Spleen (tissue), 11 donors: Measurements from ENCODE around the gene B4GALNT4. TPM values are rescaled to one million over a fixed set of nuclear protein-coding genes. Genes with fewer than 3 reads are reported as not detected.
A peak's percentile ranks its signal among the peaks of the same experiment; 100 is the strongest.

Experiments
- DNase-seq: peaks from one replicate; pipeline ENCODE4 v3.0.0-alpha.2; 2020
- H3K27ac ChIP-seq, 8 donors: fragments of 200-600 bp; sonication (generic) in 7 of 8; 1 replicate in 4 of 8; 2 replicates in 4 of 8; pipeline versions ENCODE4 v1.5.0 to v1.8.0; 2016 to 2021; ENCODE audit warnings: inconsistent platforms in 4 of 8, mild to moderate bottlenecking in 4 of 8, moderate library complexity in 1 of 8
- H3K27me3 ChIP-seq, 7 donors: fragments of 200-600 bp; sonication (generic) in 6 of 7; replicated peaks in 1 of 7; 1 replicate in 4 of 7; 2 replicates in 3 of 7; pipeline versions ENCODE4 v1.5.0 to v1.8.0; 2016 to 2021; ENCODE audit warnings: inconsistent platforms in 3 of 7, mild to moderate bottlenecking in 1 of 7
- H3K36me3 ChIP-seq, 6 donors: fragments of 200-600 bp; sonication (generic) in 5 of 6; 1 replicate in 4 of 6; 2 replicates in 2 of 6; pipeline versions ENCODE4 v1.5.0 to v1.8.0; 2016 to 2021; ENCODE audit warnings: inconsistent platforms in 2 of 6
- H3K4me1 ChIP-seq, 6 donors: fragments of 200-600 bp; sonication (generic) in 5 of 6; 1 replicate in 3 of 6; 2 replicates in 3 of 6; pipeline versions ENCODE4 v1.5.0 to v1.8.0; 2016 to 2021; ENCODE audit warnings: inconsistent platforms in 3 of 6
- H3K4me3 ChIP-seq, 8 donors: fragments of 200-600 bp; sonication (generic) in 7 of 8; 1 replicate in 4 of 8; 2 replicates in 4 of 8; pipeline versions ENCODE4 v1.5.0 to v1.8.0; 2016 to 2021; ENCODE audit warnings: inconsistent platforms in 4 of 8, mild to moderate bottlenecking in 4 of 8, moderate library complexity in 2 of 8
- H3K9me3 ChIP-seq, 8 donors: fragments of 200-600 bp; sonication (generic) in 7 of 8; 1 replicate in 4 of 8; 2 replicates in 4 of 8; pipeline versions ENCODE4 v1.5.0 to v1.8.0; 2016 to 2021; ENCODE audit warnings: inconsistent platforms in 4 of 8
- POLR2A ChIP-seq, 3 donors: fragments of 450-650 bp; IDR thresholded peaks; one replicate each; pipeline ENCODE4 v1.5.1; 2017; ENCODE audit warnings: antibody characterized with exemption in 3 of 3, mild to moderate bottlenecking in 1 of 3
- POLR2AphosphoS5 ChIP-seq, 3 donors: sonication (generic); formaldehyde crosslinking; IDR thresholded peaks; one replicate each; pipeline ENCODE4 v1.5.1; 2017; ENCODE audit warnings: antibody characterized with exemption in 3 of 3
- WGBS, 5 donors: extraction: QIAGEN DNeasy Blood & Tissue Kit in 3 of 5; methylation state at CpG; one replicate each; pipeline versions ENCODE4 v1.1.5 to v1.1.7; 2013 to 2018; 5-methylcytosine and 5-hydroxymethylcytosine counted together
- intact Hi-C: fragments of 100-400 bp; cut with DNase I; formaldehyde crosslinking; loops from one replicate; pipeline ENCODE4 v1.15.0; 2023; ENCODE audit warnings: low total_unique reads
- polyA plus RNA-seq, 3 donors: library from polyadenylated mRNA; stranded (reverse); fragments of 200-250 nt; gene quantifications; one replicate each; pipeline ENCODE4 v1.2.1, GENCODE V29; 2013
- total RNA-seq, 7 donors: library from RNA; depleted of rRNA in 3 of 7; stranded (reverse); fragments of >200 nt in 3 of 7; fragmentation: NEBNext Ultra II Directional in 4 of 7; extraction: Animal tissue kit (Norgen Biotek cat#: 25700) in 4 of 7; gene quantifications; one replicate each; pipeline versions ENCODE4 v1.1.0 to v1.2.1, GENCODE V29; 2016 to 2021
- TF ChIP-seq, protein P1 (sequence below), 11 experiments: fragments of 200-600 bp in 7 of 11; fragments of 450-650 bp in 4 of 11; sonication (generic) in 4 of 11; IDR thresholded peaks in 8 of 11; conservative IDR thresholded peaks in 3 of 11; 1 replicate in 7 of 11; 2 replicates in 4 of 11; pipeline versions ENCODE4 v1.4.0 to v1.8.0; 2016 to 2021; ENCODE audit warnings: antibody characterized with exemption in 11 of 11, inconsistent platforms in 4 of 11, mild to moderate bottlenecking in 1 of 11
- donor health status: healthy with polysubstance abuse.
- donor health status: DM: no; HTN: no; CAD: no; lungs with moderate emphysema.
- donor health status: DM: no; HTN: no; CAD: no.
- donor health status: Bipolar disorder and iron deficiency.
- donor health status: healthy.
- donor health status: DM: no; HTN: no; CAD: no.
- donor health status: DM: yes; HTN: yes; CAD: no.

Gene B4GALNT4
- total and polyA plus RNA-seq, 10 donors = 0.17 to 5.2 (median 0.91) TPM; not detected in 2

- intact Hi-C loops = no loop called here
- peaks cover 0 to 10% (median 0%) of the 10 kb centered on the region in 6 donors for H3K36me3 ChIP-seq
- H3K27me3 ChIP-seq = no peaks in the 10 kb centered on the region
- WGBS, 5 donors = 66 to 81% (median 77%) methylated on average over 30 of the region's 30 CpGs
- TF ChIP-seq POLR2AphosphoS5 (IDR thresholded peaks at IDR 0.05) = no peak
- TF ChIP-seq, protein P1, sequence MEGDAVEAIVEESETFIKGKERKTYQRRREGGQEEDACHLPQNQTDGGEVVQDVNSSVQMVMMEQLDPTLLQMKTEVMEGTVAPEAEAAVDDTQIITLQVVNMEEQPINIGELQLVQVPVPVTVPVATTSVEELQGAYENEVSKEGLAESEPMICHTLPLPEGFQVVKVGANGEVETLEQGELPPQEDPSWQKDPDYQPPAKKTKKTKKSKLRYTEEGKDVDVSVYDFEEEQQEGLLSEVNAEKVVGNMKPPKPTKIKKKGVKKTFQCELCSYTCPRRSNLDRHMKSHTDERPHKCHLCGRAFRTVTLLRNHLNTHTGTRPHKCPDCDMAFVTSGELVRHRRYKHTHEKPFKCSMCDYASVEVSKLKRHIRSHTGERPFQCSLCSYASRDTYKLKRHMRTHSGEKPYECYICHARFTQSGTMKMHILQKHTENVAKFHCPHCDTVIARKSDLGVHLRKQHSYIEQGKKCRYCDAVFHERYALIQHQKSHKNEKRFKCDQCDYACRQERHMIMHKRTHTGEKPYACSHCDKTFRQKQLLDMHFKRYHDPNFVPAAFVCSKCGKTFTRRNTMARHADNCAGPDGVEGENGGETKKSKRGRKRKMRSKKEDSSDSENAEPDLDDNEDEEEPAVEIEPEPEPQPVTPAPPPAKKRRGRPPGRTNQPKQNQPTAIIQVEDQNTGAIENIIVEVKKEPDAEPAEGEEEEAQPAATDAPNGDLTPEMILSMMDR (IDR thresholded peaks at IDR 0.05 in 8 of 11, conservative IDR thresholded peaks at IDR 0.05 in 3 of 11) = no peak
- TF ChIP-seq POLR2A (IDR thresholded peaks at IDR 0.05) = no peak
- H3K27ac ChIP-seq = peak overlapping the region; percentile 94 to 99 (median 97)
- H3K4me3 ChIP-seq = peak overlapping the region in 4 of 8 donors; percentile 8 to 53 (median 25)
- DNase-seq = peak; percentile 86
- H3K4me1 ChIP-seq = peaks cover 40 to 87% (median 68%) of the 10 kb centered on the region in 6 donors
- H3K9me3 ChIP-seq = no peaks in the 10 kb centered on the region
Measured at GRCh38 chr11:325796-326591, 43.3 kb upstream of the B4GALNT4 start.

DNA sequence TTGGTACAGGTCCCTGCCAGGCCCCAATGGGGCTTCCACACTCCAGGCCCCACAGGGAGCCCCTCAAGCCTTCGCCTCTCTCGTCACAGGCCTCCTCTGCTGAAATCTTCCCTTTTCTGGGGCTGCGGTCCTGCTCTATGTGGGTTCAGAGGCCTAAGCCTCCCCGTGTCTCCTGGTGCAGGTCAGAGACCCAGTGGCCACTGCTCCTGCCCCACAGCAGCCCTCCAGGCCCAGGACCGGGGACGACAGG is 42.8 kb upstream of the B4GALNT4 start:
- no peaks in the 10 kb centered on the region for H3K27me3 ChIP-seq
- H3K4me1 ChIP-seq = peaks cover 41 to 91% (median 73%) of the 10 kb centered on the region in 6 donors
- peaks cover 0 to 15% (median 0%) of the 10 kb centered on the region in 6 donors for H3K36me3 ChIP-seq
- no peaks in the 10 kb centered on the region for H3K9me3 ChIP-seq
- no peak for TF ChIP-seq POLR2AphosphoS5 (IDR thresholded peaks at IDR 0.05)
- TF ChIP-seq, protein P1 (IDR thresholded peaks at IDR 0.05 in 8 of 11, conservative IDR thresholded peaks at IDR 0.05 in 3 of 11) = no peak
- no peak for TF ChIP-seq POLR2A (IDR thresholded peaks at IDR 0.05)
- H3K4me3 ChIP-seq = peak overlapping the region in 4 of 8 donors; percentile 8 to 53 (median 25)
- intact Hi-C loops = no loop called here
- DNase-seq = no peak
- 29 to 50% (median 34%) methylated on average over 6 of the region's 6 CpGs for WGBS, 5 donors
- H3K27ac ChIP-seq = peak overlapping the region; percentile 94 to 99 (median 97)

DNA sequence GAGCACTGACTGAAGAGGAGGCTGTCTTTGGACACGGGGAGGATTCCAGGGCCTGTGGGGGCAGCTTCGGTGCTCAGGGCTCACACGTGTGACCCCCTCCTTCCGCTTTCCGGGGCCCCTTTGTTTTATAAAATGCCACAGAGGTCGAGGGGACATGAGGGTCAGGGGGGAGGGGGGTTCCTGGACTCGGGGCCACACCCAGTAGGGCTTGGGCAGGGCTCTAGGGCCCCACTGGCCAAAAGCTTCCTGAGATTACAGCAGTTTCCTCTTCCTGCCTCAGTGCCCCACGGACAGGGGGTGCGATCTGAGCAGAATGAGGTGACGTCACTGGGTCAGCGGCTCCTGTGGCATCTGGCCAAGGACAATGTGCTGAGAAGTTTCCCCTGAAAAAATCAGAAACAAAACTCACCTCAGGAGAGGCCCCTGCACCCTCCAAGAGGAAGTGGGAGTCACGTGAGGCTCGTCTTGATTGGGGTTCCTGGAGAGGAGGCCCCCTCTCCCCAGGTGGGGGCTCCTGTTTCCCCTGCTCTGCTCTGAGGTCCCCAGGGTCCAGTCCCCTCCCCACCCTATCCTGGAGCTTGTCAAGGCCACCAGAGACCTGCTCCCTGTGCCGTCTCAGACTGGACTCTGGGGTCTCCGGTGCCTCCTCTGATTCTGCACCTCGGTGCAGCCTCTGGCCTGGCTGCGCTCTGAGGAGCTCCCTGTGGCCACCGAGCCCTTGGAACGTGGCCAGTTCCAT is 42.3 kb upstream of the B4GALNT4 start:
- peak overlapping the region in 7 of 8 donors; percentile 4 to 53 (median 16) for H3K4me3 ChIP-seq
- intact Hi-C loops = no loop called here
- peaks cover 41 to 96% (median 76%) of the 10 kb centered on the region in 6 donors for H3K4me1 ChIP-seq

More for the DNA sequence above, 42.3 kb upstream of the B4GALNT4 start:
- peak overlapping the region; percentile 94 to 99 (median 97) for H3K27ac ChIP-seq
- H3K36me3 ChIP-seq = peaks cover 0 to 19% (median 0%) of the 10 kb centered on the region in 6 donors
- TF ChIP-seq, protein P1 (IDR thresholded peaks at IDR 0.05 in 8 of 11, conservative IDR thresholded peaks at IDR 0.05 in 3 of 11) = peak in 2 of 11 experiments; percentile 33 to 46
- TF ChIP-seq POLR2AphosphoS5 (IDR thresholded peaks at IDR 0.05) (peak; percentile 81 to 92 (median 85)), POLR2A (IDR thresholded peaks at IDR 0.05) (no peak)
- no peaks in the 10 kb centered on the region for H3K27me3 ChIP-seq
- DNase-seq = peak; percentile 95
- H3K9me3 ChIP-seq = no peaks in the 10 kb centered on the region
- 5 to 12% (median 7%) methylated on average over 13 to 19 of the region's 19 CpGs for WGBS, 5 donors
